K562 (cell line): Measurements from ENCODE around the gene SFXN5. TPM values are rescaled to one million over a fixed set of nuclear protein-coding genes. Genes with fewer than 3 reads are reported as not detected.

Source experiments
- BACH1 ChIP-seq: fragments of 200-800 bp; sonication (Bioruptor generic); IDR thresholded peaks from 2 replicates; pipeline ENCODE4 v1.6.1; 2016; ENCODE audit warnings: missing genetic modification characterization, missing compliant biosample characterization
- BCOR ChIP-seq: fragments of 450-650 bp; IDR thresholded peaks from 2 replicates; pipeline ENCODE4 v1.6.1; 2016
- CTBP1 ChIP-seq: fragments of 450-650 bp; IDR thresholded peaks from 2 replicates; pipeline ENCODE4 v1.6.1; 2016; ENCODE audit warnings: borderline replicate concordance
- CXXC5 ChIP-seq: fragments of 250-450 bp; sonication (Bioruptor Pico); IDR thresholded peaks from 2 replicates; pipeline ENCODE4 v1.8.0; 2022; ENCODE audit warnings: inconsistent platforms, mild to moderate bottlenecking, moderate library complexity
- ELK3 ChIP-seq: fragments of 450-650 bp; formaldehyde crosslinking; IDR thresholded peaks from 2 replicates; pipeline ENCODE4 v1.4.0; 2020; ENCODE audit warnings: mild to moderate bottlenecking
- ESRRA ChIP-seq: fragments of 450-650 bp; IDR thresholded peaks from 2 replicates; pipeline ENCODE4 v1.6.1; 2014; ENCODE audit warnings: low read depth, mild to moderate bottlenecking, moderate library complexity, borderline replicate concordance
- HMGN3 ChIP-seq: IDR thresholded peaks from 2 replicates; pipeline ENCODE4 v1.6.1; 2011; ENCODE audit warnings: borderline replicate concordance, low read depth, mild to moderate bottlenecking, mixed read lengths, low read length; ENCODE audit not compliant: insufficient read length; ENCODE audit errors: extremely low read depth
- JUND ChIP-seq, 2 experiments: IDR thresholded peaks; 2 replicates in 1 of 2; 3 replicates in 1 of 2; pipeline ENCODE4 v1.6.1; 2011; ENCODE audit warnings: borderline replicate concordance in 2 of 2, low read depth in 2 of 2, low read length in 2 of 2, improper control_type of control experiment in 1 of 2, missing biosample characterization in 1 of 2, missing genetic modification characterization in 1 of 2, missing genetic modification reagents in 1 of 2
- KHSRP ChIP-seq: fragments of 450-650 bp; IDR thresholded peaks from 2 replicates; pipeline ENCODE4 v1.6.1; 2017
- MED1 ChIP-seq: sonication (generic); formaldehyde crosslinking; IDR thresholded peaks from 2 replicates; pipeline ENCODE4 v1.8.1; 2023; ENCODE audit warnings: missing genetic modification reagents, borderline replicate concordance
- TCF7 ChIP-seq: sonication (generic); IDR thresholded peaks from 2 replicates; pipeline ENCODE4 v1.6.1; 2016; ENCODE audit warnings: antibody characterized with exemption, borderline replicate concordance
- TOE1 ChIP-seq, 2 experiments: fragments of 450-650 bp in 1 of 2; sonication (generic) in 1 of 2; formaldehyde crosslinking in 1 of 2; IDR thresholded peaks; 2 replicates each; pipeline versions ENCODE4 v1.7.1 to v1.8.0; 2016 to 2022; ENCODE audit warnings: borderline replicate concordance in 2 of 2, mild to moderate bottlenecking in 2 of 2, antibody characterized with exemption in 1 of 2, inconsistent platforms in 1 of 2, low read depth in 1 of 2, missing genetic modification reagents in 1 of 2, moderate library complexity in 1 of 2
- XRCC4 ChIP-seq: IDR thresholded peaks from one replicate; pipeline ENCODE4 v1.6.1; 2011; ENCODE audit not compliant: insufficient read depth, insufficient read length; ENCODE audit errors: extremely low read depth
- ZFX ChIP-seq: sonication (generic); formaldehyde crosslinking; IDR thresholded peaks from 2 replicates; pipeline ENCODE4 v1.8.0; 2022; ENCODE audit warnings: mild to moderate bottlenecking, missing genetic modification reagents, moderate library complexity
- ZNF165 ChIP-seq: fragments of 250-450 bp; sonication (Bioruptor Pico); IDR thresholded peaks from 2 replicates; pipeline ENCODE4 v1.4.0; 2020; ENCODE audit warnings: borderline replicate concordance
- ZNF717 ChIP-seq: fragments of 250-450 bp; sonication (Bioruptor Pico); IDR thresholded peaks from 2 replicates; pipeline ENCODE4 v1.5.0; 2021
- polyA plus RNA-seq, 8 experiments: library from polyadenylated mRNA; depleted of rRNA in 4 of 8; stranded (reverse) in 5 of 8; unstranded in 3 of 8; fragments of >200 nt; fragmentation: Nextera tagmentation in 2 of 8; fragmentation: Illumina TruSeq in 1 of 8; extraction: Ambion mirVana in 2 of 8; extraction: Trizol in 1 of 8; gene quantifications; 2 replicates each; pipeline versions ENCODE4 v1.2.1 to v1.2.3, GENCODE V29; 2011 to 2014; ENCODE audit warnings: inconsistent platforms in 1 of 8, missing spikeins in 1 of 8
- total RNA-seq, 7 experiments: library from RNA; depleted of rRNA in 6 of 7; stranded (reverse); fragments of >200 nt in 6 of 7; fragmentation: Illumina TruSeq in 2 of 7; extraction: Trizol in 2 of 7; gene quantifications; 2 replicates each; pipeline versions ENCODE4 v1.2.1 to v1.2.3, GENCODE V29; 2011 to 2021; ENCODE audit warnings: low replicate concordance in 1 of 7
- TF ChIP-seq, protein P1 (sequence below): fragments of 250-450 bp; sonication (Bioruptor Pico); IDR thresholded peaks from 2 replicates; pipeline ENCODE4 v1.8.0; 2021; ENCODE audit warnings: mild to moderate bottlenecking, moderate library complexity
- TF ChIP-seq, protein P2 (sequence below): fragments of 450-650 bp; IDR thresholded peaks from 2 replicates; pipeline ENCODE4 v1.6.1; 2018; ENCODE audit warnings: mild to moderate bottlenecking, low read depth; ENCODE audit not compliant: partially characterized antibody
- TF ChIP-seq, protein P3 (sequence below): fragments of 450-650 bp; conservative IDR thresholded peaks from 2 replicates; pipeline ENCODE4 v1.6.1; 2016; ENCODE audit warnings: missing genetic modification characterization, low read depth, mild to moderate bottlenecking, missing compliant biosample characterization, moderate library complexity
- TF ChIP-seq, protein P4 (sequence below): fragments of 250-450 bp; sonication (Bioruptor Pico); IDR thresholded peaks from 2 replicates; pipeline ENCODE4 v1.8.0; 2021; ENCODE audit warnings: moderate library complexity, mild to moderate bottlenecking, inconsistent platforms

The SFXN5 gene
- total and polyA plus RNA-seq, 9 of the 15 experiments (the other 6 are each of a cell fraction or from before 2014, with no cell fraction given) = 8.3 to 22.6 (median 16.0) TPM

- TF ChIP-seq, protein P1, sequence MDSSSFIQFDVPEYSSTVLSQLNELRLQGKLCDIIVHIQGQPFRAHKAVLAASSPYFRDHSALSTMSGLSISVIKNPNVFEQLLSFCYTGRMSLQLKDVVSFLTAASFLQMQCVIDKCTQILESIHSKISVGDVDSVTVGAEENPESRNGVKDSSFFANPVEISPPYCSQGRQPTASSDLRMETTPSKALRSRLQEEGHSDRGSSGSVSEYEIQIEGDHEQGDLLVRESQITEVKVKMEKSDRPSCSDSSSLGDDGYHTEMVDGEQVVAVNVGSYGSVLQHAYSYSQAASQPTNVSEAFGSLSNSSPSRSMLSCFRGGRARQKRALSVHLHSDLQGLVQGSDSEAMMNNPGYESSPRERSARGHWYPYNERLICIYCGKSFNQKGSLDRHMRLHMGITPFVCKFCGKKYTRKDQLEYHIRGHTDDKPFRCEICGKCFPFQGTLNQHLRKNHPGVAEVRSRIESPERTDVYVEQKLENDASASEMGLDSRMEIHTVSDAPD = no peak
- TF ChIP-seq TOE1 (IDR thresholded peaks at IDR 0.05; ENCODE audit: borderline replicate concordance) (peak; percentile 47; the same call in 1 of the 2 replicates), TOE1 (CRISPR knock-in tag; IDR thresholded peaks at IDR 0.05; ENCODE audit: borderline replicate concordance, low read depth) (no peak), HMGN3 (no peak), ESRRA (no peak), ELK3 (no peak), CTBP1 (peak; percentile 16; the same call in 1 of the 2 replicates), TCF7 (no peak), XRCC4 (no peak), BACH1 (tag) (no peak), MED1 (CRISPR knock-in tag) (no peak), JUND (IDR thresholded peaks at IDR 0.05; ENCODE audit: borderline replicate concordance, low read depth, low read length) (no peak), JUND (tag; IDR thresholded peaks at IDR 0.05; ENCODE audit: borderline replicate concordance, low read depth, low read length) (no peak), ZNF165 (CRISPR knock-in tag) (no peak), BCOR (no peak), ZFX (no peak; the same call in 1 of the 2 replicates), CXXC5 (CRISPR knock-in tag) (peak; percentile 54), KHSRP (no peak), ZNF717 (CRISPR knock-in tag) (no peak)
- TF ChIP-seq, protein P2, sequence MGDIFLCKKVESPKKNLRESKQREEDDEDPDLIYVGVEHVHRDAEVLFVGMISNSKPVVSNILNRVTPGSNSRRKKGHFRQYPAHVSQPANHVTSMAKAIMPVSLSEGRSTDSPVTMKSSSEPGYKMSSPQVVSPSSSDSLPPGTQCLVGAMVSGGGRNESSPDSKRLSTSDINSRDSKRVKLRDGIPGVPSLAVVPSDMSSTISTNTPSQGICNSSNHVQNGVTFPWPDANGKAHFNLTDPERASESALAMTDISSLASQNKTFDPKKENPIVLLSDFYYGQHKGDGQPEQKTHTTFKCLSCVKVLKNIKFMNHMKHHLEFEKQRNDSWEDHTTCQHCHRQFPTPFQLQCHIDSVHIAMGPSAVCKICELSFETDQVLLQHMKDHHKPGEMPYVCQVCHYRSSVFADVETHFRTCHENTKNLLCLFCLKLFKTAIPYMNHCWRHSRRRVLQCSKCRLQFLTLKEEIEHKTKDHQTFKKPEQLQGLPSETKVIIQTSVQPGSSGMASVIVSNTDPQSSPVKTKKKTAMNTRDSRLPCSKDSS = no peak
- TF ChIP-seq, protein P3, sequence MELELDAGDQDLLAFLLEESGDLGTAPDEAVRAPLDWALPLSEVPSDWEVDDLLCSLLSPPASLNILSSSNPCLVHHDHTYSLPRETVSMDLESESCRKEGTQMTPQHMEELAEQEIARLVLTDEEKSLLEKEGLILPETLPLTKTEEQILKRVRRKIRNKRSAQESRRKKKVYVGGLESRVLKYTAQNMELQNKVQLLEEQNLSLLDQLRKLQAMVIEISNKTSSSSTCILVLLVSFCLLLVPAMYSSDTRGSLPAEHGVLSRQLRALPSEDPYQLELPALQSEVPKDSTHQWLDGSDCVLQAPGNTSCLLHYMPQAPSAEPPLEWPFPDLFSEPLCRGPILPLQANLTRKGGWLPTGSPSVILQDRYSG (tag) = no peak
- TF ChIP-seq, protein P4, sequence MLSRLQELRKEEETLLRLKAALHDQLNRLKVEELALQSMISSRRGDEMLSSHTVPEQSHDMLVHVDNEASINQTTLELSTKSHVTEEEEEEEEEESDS = no peak
Measured at GRCh38 chr2:72915907-72916742, 155.4 kb downstream of the SFXN5 start (continued).
